ENCODE measurements around the gene ARPC2.

Gene ARPC2

GRCh38 chr2:218255446-218255845 is 38.5 kb downstream of the ARPC2 start:
- DNase-seq: no peak

DNA sequence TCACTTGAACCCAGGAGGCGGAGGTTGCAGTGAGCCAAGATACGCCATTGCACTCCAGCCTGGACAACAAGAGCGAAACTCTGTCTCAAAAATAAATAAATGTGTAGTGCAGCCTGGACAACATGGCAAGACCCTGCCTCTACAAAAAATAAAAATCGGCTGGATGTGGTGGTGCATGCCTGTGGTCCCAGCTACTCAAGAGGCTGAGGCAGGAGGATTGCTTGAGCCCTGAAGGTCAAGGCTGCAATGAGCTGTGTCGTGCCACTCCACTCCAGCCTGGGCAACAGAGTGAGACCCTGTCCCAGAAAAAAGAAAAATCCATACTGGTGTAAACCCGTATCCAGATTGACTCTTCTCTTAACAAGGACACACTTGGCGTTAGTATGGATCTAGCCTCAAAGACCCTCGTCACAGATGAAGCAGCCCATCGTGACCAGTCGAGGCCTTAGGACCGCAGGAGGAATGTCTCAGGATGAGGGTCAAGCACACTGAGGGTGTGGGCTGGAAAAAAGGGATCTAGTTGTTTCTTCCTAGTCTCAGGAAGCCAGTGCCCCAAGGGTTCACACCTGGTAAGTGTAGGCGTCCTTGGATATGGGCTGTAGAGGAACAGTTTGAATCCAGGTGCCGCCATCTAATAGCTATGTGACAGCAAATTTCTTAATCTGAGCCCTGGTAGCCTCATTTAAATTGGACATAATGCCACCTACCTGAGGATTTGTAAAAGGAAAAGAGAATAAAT is 39.8 kb downstream of the ARPC2 start:
- DNase-seq: no peak

GRCh38 chr2:218257390-218257981 is 40.5 kb downstream of the ARPC2 start:
- peak; percentile 81 for DNase-seq

GRCh38 chr2:218259099-218259961 is 42.3 kb downstream of the ARPC2 start:
- DNase-seq: no peak

DNA sequence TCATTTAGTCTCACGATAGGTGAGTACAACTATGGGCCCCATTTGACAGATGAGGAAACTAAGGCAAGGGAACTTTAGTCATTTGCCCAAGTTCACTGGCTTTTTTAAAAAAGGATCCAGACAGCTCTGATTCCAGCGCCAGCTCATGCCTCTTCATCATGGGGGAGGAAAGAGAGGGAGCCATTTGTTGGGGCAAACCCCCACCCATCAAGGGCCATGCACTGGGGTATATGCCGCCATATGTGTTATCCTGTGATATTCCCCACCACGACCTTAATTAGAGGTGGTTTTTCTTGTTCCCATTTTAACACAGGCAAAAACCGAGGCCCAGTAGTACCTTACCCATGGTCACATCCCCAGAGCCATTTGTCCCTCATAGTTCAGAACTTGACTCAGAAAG is 43.2 kb downstream of the ARPC2 start:
- DNase-seq: no peak

GRCh38 chr2:218260742-218261422 is 43.9 kb downstream of the ARPC2 start, which contains the start of gene GPBAR1:
GPBAR1 (plus strand) TSS chr2:218261015; CDS start chr2:218262725, 1,710 bp downstream.
- no peak for DNase-seq

DNA sequence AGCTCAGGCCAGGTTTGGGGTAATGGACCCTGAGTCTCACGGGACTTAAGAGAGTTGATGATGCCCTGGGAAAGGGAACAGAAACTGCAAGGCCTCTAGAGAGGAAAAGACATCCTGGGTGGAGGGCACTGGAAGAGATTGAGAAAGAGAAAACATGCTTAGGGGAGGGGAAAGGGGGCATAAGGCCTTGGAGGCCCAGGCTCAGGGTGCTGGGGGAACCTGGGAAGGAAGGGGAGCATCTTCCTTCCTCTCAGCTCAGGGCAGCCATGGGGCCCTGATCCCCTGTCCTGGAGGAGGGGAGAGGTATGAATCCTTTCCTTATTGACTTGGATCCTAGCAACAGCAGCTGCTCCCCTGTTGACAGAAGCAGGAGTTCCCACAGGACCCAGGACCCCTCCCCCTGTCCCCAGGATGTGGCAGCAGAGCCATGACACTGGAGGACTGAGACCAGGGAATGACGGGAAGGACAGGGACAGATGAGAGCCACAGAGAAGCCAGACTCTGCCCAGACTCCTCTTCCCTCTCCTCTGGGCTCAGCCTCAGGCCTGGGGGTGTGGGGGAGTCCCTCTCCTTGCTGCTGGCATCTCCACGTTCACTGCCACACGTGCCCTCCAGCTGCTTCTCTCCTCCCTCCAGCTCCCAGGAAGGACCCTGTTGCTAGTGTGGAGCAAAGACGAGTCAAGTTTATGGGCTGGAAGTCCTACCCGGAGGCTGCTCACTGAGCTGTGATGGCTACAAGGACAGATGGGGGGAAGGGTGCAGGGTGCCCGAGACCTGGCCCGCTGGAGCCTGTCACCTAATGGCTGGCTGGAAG is 44.6 kb downstream of the ARPC2 start:
- DNase-seq: no peak

DNA sequence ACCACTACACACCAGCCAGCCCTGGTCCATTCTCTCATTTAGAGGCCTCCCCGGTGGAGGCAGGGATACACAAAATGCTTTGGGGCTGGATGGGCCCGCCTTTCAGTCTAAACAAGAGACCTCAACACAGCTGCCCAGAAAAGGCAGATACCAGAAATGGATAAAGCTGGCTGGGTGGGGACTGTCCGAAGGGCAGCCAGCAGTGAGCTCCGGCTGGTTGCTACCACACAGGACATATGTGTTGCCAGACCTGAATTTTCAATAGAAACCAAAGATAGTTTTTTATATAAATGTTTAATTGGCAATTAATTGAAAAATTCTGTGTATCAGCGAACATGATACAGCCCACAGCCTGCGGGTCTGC is 45.2 kb downstream of the ARPC2 start:
- DNase-seq: no peak

DNA sequence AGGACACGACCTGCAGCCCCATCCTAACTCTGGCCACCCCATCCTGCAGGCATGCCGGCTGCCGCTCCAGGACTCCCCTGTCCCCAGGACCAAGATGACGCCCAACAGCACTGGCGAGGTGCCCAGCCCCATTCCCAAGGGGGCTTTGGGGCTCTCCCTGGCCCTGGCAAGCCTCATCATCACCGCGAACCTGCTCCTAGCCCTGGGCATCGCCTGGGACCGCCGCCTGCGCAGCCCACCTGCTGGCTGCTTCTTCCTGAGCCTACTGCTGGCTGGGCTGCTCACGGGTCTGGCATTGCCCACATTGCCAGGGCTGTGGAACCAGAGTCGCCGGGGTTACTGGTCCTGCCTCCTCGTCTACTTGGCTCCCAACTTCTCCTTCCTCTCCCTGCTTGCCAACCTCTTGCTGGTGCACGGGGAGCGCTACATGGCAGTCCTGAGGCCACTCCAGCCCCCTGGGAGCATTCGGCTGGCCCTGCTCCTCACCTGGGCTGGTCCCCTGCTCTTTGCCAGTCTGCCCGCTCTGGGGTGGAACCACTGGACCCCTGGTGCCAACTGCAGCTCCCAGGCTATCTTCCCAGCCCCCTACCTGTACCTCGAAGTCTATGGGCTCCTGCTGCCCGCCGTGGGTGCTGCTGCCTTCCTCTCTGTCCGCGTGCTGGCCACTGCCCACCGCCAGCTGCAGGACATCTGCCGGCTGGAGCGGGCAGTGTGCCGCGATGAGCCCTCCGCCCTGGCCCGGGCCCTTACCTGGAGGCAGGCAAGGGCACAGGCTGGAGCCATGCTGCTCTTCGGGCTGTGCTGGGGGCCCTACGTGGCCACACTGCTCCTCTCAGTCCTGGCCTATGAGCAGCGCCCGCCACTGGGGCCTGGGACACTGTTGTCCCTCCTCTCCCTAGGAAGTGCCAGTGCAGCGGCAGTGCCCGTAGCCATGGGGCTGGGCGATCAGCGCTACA is 45.9 kb downstream of the ARPC2 start:
- no peak for DNase-seq

- no peak for DNase-seq
Measured at GRCh38 chr2:218263817-218264641, 47.0 kb downstream of the ARPC2 start.

DNA sequence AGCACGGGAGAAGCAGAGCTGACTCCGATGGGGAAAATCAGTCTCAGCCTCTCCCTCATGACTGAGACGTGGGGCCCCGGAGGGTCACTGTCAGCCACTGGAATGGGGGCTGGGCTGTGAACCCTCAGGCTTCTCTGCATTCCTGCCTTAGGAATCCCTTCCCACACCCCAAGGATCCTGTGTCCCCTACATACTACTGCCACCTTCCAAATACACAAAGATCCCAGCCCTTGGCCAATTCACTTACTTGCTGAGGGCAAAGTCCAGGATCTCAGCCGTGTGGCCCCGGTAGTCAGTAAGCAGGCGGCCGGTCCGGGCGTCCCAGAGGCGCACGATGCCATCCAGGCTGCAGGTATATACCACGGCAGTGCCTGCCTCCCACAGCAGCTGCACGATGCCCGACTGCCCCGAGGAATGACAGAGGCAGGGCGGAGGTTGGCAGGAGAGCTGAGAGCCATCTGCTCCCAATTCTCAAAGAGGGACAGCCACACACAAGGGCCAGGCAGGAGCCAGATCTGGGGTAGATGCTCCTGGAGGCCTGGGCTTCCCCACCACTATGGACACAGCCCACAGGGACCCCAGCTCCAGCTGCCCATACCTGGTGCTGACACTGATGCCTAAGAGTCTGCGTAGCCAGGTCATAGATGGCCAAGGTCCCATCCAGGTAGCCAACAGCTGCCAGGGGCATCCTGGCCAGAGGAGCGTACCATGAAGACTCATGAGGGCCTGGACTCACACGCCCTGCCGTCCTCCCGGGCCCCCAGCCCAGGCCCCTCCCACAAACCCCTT is 48.0 kb downstream of the ARPC2 start:
- no peak for DNase-seq

- DNase-seq: no peak
Measured at GRCh38 chr2:218265626-218266025, 48.6 kb downstream of the ARPC2 start.

GRCh38 chr2:218266316-218266979 is 49.5 kb downstream of the ARPC2 start:
- DNase-seq: no peak

DNA sequence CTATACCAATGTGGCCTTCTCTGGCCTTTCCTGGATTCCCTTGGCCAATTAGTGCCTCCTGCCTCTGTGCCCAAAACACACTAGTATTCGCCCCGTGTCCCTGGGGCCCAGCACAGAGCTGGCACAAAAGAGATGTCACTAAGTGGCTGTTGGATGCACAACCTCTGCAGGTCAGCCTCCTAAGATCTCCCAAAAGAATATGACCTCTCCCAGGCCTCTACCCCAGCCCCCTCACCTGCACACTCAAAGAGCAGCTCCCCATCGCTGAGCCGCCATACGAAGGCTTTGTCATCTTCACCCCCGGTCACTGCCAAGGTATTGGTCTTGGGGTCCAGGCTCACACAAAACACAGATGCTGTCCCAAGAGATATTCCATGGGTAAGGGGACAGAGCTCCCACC is 50.3 kb downstream of the ARPC2 start:
- no peak for DNase-seq

GRCh38 chr2:218269900-218270720 is 53.1 kb downstream of the ARPC2 start, which contains the start of the genes AAMP and PNKD:
AAMP (minus strand) TSS chr2:218270137; CDS start chr2:218270086, 51 bp downstream.
PNKD (plus strand) TSS chr2:218270519; CDS start chr2:218270536, 17 bp downstream.
- peak; percentile 100 for DNase-seq

GRCh38 chr2:218270721-218271486 is 53.9 kb downstream of the ARPC2 start:
- DNase-seq: peak; percentile 53

GRCh38 chr2:218271487-218271797 is 54.5 kb downstream of the ARPC2 start:
- no peak for DNase-seq

All from hematopoietic multipotent progenitor cell treated with erythropoietin and hydrocortisone succinate and interleukin-3 and kit ligand, for 6 days (in vitro differentiated cells).